SH-SY5Y (cell line): ENCODE measurements around the gene PPP1CA.

Experiments used
- GATA2 ChIP-seq: IDR thresholded peaks from 2 replicates; pipeline ENCODE4 v1.6.1; 2011; ENCODE audit warnings: mild to moderate bottlenecking, low read depth, low read length
- GATA3 ChIP-seq: IDR thresholded peaks from 2 replicates; pipeline ENCODE4 v1.6.1; 2011; ENCODE audit warnings: low read depth, mild to moderate bottlenecking, low read length, moderate library complexity

DNA sequence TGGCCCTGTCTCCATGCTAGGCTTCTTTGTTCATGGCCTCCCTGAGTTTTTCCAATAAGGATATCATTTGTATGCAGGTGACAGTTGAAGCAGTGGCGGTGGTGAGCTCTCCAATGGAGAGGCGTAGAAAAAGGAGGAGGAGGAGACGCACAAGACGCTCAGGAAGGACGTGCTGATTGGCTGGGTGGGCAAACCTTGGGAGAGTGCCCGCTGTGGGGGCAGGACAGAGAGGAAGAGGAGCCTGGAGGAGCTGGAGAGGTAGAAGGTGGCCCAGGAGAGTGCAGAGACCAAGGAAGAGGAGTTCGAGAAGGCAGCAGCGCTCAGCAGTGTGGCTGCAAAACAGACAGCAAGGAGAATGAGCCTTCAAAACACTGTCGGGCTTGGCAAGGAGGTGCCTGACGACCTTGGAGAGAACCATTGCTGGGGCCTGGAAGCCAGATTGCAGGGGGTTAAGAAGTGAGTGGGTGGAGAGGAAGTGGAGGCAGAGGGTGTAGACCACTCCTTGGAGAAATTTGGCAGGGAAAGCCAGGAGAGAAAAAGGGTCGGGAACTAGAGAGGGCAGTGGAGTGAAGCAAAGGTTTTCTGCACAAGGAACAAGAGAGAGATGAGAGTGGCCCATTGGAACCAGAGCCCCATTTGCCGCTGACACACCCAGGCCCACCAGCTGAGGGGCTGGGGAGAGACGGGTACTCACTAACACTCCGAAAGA is 35.8 kb downstream of the PPP1CA start:
- TF ChIP-seq GATA2 (no peak), GATA3 (no peak)
